ENCODE measurements around the gene KCNK1. TPM values are rescaled to one million over a fixed set of nuclear protein-coding genes. Genes with fewer than 3 reads are reported as not detected.

Gene KCNK1
- total and polyA plus RNA-seq, 10 donors: 0.15 to 2.9 (median 1.3) TPM

DNA sequence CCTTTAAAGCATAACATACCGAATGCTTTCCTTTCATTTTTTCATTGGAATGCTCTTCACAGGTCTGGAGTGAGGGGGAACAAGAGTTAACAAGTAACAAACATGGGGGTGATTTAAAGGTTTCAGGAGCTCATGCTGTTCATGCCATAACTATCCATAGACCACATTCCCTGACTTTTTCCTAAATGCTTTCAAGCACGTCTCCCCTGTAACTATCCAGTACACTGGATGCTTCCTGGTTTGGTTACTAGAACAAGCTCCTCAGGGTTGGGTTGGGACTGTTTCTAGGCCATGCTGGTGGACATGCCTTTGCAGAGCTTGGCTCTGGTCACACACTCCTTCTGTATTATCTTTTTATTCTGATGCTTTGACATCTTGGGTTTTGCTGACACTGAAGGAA lies 38.6 kb downstream of the KCNK1 start:
- Histone ChIP-seq H3K27ac (no peak overlapping the region), H3K27me3 (replicated peaks in 1 of 7) (no peaks in the 10 kb centered on the region), H3K4me3 (no peak overlapping the region), H3K9me3 (no peaks in the 10 kb centered on the region), H3K4me1 (no peaks in the 10 kb centered on the region), H3K36me3 (no peaks in the 10 kb centered on the region)
- WGBS, 5 donors: 79 to 89% (median 80%) methylated on average over 2 of the region's 2 CpGs
- no peak for DNase-seq
- TF ChIP-seq, protein P1, sequence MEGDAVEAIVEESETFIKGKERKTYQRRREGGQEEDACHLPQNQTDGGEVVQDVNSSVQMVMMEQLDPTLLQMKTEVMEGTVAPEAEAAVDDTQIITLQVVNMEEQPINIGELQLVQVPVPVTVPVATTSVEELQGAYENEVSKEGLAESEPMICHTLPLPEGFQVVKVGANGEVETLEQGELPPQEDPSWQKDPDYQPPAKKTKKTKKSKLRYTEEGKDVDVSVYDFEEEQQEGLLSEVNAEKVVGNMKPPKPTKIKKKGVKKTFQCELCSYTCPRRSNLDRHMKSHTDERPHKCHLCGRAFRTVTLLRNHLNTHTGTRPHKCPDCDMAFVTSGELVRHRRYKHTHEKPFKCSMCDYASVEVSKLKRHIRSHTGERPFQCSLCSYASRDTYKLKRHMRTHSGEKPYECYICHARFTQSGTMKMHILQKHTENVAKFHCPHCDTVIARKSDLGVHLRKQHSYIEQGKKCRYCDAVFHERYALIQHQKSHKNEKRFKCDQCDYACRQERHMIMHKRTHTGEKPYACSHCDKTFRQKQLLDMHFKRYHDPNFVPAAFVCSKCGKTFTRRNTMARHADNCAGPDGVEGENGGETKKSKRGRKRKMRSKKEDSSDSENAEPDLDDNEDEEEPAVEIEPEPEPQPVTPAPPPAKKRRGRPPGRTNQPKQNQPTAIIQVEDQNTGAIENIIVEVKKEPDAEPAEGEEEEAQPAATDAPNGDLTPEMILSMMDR (IDR thresholded peaks at IDR 0.05 in 8 of 11, conservative IDR thresholded peaks at IDR 0.05 in 3 of 11): no peak
- TF ChIP-seq POLR2A (IDR thresholded peaks at IDR 0.05): no peak
- no peak for TF ChIP-seq POLR2AphosphoS5 (IDR thresholded peaks at IDR 0.05)
- intact Hi-C loops (cut with DNase I; ENCODE audit: low total_unique reads): no loop called here

DNA sequence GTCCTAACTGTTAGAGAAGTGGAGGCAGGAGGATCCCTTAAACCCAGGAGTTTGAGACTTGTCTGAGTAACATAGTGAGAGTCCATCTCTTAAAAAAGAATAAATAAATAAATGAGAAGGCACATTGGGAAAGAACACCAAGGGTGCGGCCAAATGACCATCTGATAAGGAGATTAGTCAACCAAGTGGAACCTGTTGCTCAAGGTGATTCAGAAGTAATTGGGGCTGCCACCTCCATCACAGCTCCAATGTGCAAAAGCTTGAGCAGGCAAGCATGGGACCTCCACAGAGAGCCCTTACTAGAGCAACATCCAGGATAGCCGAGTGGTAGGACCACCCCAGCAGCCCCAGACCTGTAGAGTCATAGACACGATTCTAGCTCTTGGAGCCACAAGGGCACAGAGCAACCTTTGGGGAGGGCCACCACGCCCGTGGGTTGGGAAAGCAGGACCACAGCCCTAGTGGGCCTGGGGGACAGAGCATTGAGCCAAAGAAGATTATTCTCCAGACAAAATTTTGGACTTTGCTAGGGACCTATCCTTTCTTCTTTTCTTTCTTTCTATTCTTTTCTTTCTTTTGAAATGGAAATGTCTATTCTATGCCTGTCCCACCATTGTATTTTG lies 40.9 kb downstream of the KCNK1 start:
- no peak overlapping the region for H3K4me3 ChIP-seq
- DNase-seq: no peak
- no peak for TF ChIP-seq POLR2A (IDR thresholded peaks at IDR 0.05)
- H3K36me3 ChIP-seq: no peaks in the 10 kb centered on the region
- intact Hi-C loops (cut with DNase I; ENCODE audit: low total_unique reads): no loop called here
- no peaks in the 10 kb centered on the region for H3K9me3 ChIP-seq
- H3K27me3 ChIP-seq (replicated peaks in 1 of 7): no peaks in the 10 kb centered on the region
- 76 to 95% (median 89%) methylated on average over 5 of the region's 5 CpGs for WGBS, 5 donors
- H3K4me1 ChIP-seq: no peaks in the 10 kb centered on the region
- H3K27ac ChIP-seq: no peak overlapping the region

- TF ChIP-seq, protein P1 (IDR thresholded peaks at IDR 0.05 in 8 of 11, conservative IDR thresholded peaks at IDR 0.05 in 3 of 11): no peak
- no peak for TF ChIP-seq POLR2AphosphoS5 (IDR thresholded peaks at IDR 0.05)
- TF ChIP-seq POLR2A (IDR thresholded peaks at IDR 0.05): no peak
- 76 to 88% (median 84%) methylated on average over 4 of the region's 4 CpGs for WGBS, 5 donors
- no peak for DNase-seq
- Histone ChIP-seq H3K9me3 (no peaks in the 10 kb centered on the region), H3K4me3 (no peak overlapping the region), H3K4me1 (no peaks in the 10 kb centered on the region), H3K27ac (no peak overlapping the region), H3K27me3 (replicated peaks in 1 of 7) (no peaks in the 10 kb centered on the region), H3K36me3 (no peaks in the 10 kb centered on the region)
- intact Hi-C loops (cut with DNase I; ENCODE audit: low total_unique reads): no loop called here
Measured at GRCh38 chr1:233655301-233655740, 41.4 kb downstream of the KCNK1 start.

DNA sequence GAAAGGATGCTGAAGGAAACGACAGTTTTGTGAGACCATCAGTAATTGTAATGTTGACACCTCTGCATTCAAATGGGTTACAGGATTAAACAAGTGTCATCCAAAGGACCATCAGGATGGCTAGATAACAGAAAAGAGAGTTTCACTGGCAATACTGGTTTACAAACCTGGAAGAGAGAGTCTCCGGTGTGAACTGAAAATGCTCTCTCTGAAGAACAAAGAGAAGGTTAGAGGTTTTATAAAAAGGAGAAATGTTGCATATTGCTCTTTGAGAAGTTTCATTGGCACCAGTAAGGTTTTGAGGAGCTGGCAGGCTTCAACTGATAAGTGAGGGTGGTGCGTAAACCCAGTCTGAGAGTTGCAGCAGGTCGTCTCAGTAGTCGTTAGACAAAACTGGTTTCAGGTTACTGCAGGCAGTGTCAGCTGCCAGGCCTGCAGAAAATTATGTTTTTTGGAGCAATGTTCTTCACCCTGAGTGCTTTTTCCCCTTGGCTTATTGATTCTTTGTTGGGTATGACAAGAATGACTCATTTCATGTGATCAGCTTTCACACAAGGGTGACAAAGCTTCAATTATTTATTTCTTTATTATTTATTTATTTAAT lies 42.2 kb downstream of the KCNK1 start:
- Histone ChIP-seq H3K36me3 (no peaks in the 10 kb centered on the region), H3K9me3 (no peaks in the 10 kb centered on the region), H3K4me1 (no peaks in the 10 kb centered on the region), H3K4me3 (no peak overlapping the region), H3K27ac (no peak overlapping the region), H3K27me3 (replicated peaks in 1 of 7) (no peaks in the 10 kb centered on the region)
- no peak for DNase-seq
- intact Hi-C loops (cut with DNase I; ENCODE audit: low total_unique reads): no loop called here
- whole genome bisulfite sequencing, 5 donors: 55 to 68% (median 59%) methylated on average over 5 of the region's 5 CpGs
- TF ChIP-seq, protein P1 (IDR thresholded peaks at IDR 0.05 in 8 of 11, conservative IDR thresholded peaks at IDR 0.05 in 3 of 11): no peak
- TF ChIP-seq POLR2A (IDR thresholded peaks at IDR 0.05): no peak
- no peak for TF ChIP-seq POLR2AphosphoS5 (IDR thresholded peaks at IDR 0.05)
